NCI-H1694 treated with DMSO at 0.1 percent for 48 hours (cell line): ENCODE data around the gene ADGRV1.
"Not testable (repeated sequence)": the region's sequence is repeated elsewhere in the genome, so short reads cannot be mapped to it uniquely, and the experiment has no call there.

Source experiments
- DNase-seq: peaks from one replicate; lab custom pipeline; 2025; lab: John Stamatoyannopoulos, UW

The ADGRV1 gene

GRCh38 chr5:90747175-90747574, 188.6 kb downstream of the ADGRV1 start:
- DNase-seq = no peak

- no peak for DNase-seq
Measured at GRCh38 chr5:90747693-90748092, 189.1 kb downstream of the ADGRV1 start.

DNA sequence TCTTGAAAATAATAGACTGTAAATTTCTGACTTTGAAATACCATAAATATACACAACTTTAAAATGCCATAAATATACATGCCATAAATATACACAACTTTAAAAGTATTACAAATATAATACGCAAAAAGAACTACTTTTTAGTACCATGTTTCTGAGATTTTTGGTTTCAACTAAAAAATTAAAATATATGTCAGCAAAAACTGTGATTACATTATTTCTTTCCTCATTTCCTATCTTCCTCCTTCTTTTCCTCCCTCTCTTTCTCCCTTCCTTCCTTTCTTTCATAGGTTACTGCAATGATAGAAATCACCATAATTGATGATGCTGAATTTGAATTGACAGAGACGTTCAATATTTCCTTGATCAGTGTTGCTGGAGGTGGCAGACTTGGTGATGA, 200.5 kb downstream of the ADGRV1 start:
- DNase-seq = no peak

GRCh38 chr5:90767710-90768109, 209.1 kb downstream of the ADGRV1 start:
- no peak for DNase-seq

DNA sequence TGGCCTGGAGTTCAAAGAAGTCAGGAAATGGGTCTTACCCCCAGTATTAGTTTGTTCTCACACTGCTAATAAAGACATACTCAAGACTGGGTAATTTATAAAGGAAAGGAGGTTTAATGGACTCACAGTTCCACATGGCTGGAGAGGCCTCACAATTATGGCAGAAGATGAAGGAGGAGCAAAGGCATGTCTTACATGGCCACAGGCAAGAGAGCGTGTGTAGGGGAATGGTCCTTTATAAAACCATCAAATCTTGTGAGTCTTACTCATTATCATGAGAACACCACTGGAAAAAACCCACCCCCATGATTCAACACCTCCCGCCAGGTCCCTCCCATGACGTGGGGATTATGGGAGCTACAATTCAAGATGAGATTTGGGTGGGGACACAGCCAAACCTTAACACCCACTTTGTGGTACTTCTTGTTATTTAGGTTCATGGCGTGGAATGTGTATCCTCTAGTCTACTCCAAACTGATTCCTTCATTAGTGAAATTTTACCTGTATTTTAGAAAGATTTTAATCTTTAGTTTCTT, 211.5 kb downstream of the ADGRV1 start:
- DNase-seq = not testable (repeated sequence)

DNA sequence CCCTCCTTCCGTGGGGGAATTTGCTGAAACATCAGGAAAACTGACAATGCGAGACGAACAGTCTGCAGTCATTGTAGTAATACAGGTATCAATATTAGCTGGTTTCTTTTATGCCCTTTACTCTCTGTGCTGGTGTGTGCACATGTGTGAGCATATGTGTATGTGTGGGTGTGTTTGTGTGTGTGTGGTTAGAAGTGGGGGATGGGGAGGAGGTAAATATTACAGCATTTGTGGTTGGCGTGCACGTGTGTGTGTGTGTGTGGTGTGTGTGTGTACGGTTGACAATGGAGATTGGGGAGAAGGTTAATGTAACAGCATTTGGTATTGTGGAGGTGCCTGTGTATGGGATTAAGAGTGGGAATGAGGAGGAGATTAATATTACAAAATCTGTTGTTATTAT, 219.4 kb downstream of the ADGRV1 start:
- DNase-seq = no peak

DNA sequence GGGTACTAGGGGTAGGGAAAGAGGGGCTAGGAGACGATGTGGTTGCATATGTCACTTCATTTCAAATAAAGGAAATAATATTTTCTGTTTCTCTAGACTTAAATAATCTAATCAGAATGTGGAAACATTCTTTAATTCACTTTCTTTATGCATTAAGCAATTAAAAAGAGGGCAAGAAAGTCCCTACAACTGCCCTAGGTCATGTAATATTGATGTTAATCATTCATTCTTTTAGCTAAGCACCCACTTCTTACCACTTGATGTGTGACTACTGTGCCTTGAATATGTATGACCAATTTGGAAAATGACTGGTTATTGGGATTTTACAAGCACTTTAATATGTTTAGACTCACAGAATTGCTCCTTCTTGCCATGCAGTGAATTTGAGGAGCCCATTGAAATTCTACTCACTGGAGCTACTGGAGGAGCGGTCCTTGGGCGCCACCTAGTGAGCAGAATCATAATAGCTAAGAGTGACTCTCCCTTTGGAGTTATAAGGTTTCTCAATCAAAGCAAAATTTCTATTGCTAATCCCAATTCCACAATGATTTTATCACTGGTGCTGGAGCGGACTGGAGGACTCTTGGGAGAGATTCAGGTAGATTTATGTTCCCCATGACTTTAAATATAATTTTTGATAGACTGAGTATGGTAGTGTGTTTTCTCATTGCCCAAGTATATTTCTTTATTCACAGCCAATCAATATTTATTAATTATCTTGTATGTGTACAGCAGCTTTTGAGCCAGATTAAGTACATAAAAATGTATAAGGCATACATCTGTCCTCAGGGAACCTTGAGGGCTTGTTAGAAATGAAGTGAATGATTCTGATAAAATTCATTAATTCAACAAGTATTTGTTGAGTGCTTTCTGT, 225.1 kb downstream of the ADGRV1 start:
- peak; percentile 33 for DNase-seq

DNA sequence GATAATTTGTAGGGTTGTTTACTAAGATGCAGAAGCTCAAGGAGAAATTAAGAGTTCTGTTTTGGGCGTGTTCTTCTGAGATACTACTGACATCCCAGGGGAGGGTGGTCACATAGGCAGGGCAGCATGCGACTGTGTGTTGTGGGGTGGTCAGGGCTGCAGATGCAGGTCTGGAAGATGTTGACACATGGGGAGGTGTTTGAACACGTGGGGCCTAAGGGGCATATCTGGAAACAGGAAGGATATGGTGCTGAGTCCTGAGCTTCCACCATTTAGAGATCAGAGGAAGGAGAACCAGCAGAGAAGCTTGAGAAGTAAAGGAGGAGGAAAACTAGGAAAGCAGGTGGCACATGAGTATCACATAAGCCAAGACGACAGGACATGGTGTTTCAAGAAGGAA, 228.2 kb downstream of the ADGRV1 start:
- DNase-seq = no peak

GRCh38 chr5:90792725-90793124, 234.1 kb downstream of the ADGRV1 start:
- DNase-seq = no peak

DNA sequence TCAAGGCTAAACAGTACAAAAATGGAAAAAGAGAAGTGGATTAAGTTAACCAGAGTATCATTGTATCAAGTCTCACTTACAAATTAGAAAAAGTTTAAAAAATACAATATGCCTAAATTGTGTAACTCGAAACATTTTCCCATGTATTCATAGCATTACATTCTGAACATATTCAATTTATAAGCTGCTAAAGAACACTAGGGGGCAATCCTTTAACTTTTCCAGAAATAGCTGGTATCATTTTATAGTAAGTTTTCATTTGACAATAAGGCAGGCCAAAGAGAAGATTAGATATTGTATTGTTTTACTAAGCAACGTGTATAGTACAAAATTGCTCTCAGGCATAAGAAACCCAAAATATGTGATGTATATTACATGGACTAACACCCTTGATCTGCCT, 234.6 kb downstream of the ADGRV1 start:
- no peak for DNase-seq

GRCh38 chr5:90796919-90797318, 238.3 kb downstream of the ADGRV1 start:
- not testable (repeated sequence) for DNase-seq

- not testable (repeated sequence) for DNase-seq
Measured at GRCh38 chr5:90800082-90800481, 241.5 kb downstream of the ADGRV1 start.

DNA sequence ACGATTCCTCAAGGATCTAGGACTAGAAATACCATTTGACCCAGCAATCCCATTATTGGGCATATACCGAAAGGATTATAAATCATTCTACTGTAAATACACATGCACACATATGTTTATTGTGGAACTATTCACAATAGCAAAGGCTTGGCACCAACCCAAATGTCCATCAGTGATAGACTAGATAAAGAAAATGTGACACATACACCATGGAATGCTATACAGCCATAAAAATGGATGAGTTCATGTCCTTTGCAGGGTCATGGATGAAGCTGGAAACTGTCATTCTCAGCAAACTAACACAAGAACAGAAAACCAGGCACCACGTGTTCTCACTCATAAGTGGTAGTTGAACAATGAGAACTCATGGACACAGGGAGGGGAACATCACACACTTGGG, 241.9 kb downstream of the ADGRV1 start:
- not testable (repeated sequence) for DNase-seq

GRCh38 chr5:90802474-90803317, 244.1 kb downstream of the ADGRV1 start:
- peak; percentile 36 for DNase-seq

DNA sequence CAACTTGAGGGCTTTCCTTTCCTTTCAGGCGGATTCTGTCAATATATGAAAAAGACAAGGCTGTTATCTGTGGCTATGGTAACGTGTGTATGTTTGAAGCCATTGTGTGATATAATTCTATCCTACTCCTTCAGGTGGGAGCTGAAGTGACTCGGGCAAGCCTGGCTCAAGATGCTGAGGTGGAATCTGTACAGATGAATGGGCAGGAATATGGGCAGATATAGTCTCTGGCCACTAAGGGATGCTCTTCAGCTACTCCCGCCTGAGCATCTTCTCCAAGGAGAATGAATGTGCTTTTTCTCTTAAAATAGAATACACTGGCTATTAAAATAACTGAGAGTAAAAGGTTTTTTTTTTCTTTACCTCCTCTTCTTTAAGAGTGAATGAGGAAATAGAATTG, 244.8 kb downstream of the ADGRV1 start:
- DNase-seq = no peak

- DNase-seq = no peak
Measured at GRCh38 chr5:90803876-90804275, 245.3 kb downstream of the ADGRV1 start.

- DNase-seq = no peak
Measured at GRCh38 chr5:90807496-90807895, 248.9 kb downstream of the ADGRV1 start.

- DNase-seq = no peak
Measured at GRCh38 chr5:90809311-90810056, 250.9 kb downstream of the ADGRV1 start.

- DNase-seq = no peak
Measured at GRCh38 chr5:90810211-90810610, 251.6 kb downstream of the ADGRV1 start.

- no peak for DNase-seq
Measured at GRCh38 chr5:90813392-90813791, 254.8 kb downstream of the ADGRV1 start.

GRCh38 chr5:90822062-90822461, 263.5 kb downstream of the ADGRV1 start:
- DNase-seq = not testable (repeated sequence)

DNA sequence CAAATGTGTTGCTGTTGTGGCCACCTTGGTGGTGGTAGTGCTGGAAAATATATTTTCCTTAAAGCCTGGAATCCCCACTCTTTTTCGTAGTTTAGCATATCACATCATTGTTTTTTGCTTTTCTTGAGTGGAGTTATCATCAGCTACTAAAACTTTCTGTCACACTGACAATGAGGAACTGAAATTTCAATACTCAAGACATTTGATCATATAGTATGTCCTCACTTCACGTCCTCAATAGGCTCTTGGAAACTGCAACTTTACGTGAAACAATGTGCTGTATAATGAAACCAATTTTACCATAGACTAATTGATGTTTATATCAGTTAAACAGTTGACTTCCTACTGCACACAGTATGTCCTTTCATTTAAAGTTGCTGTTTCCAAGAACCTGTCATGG, 265.8 kb downstream of the ADGRV1 start:
- no peak for DNase-seq
